HepG2 (cell line): Measurements from ENCODE around the gene ARHGAP22. TPM values are rescaled to one million over a fixed set of nuclear protein-coding genes. Genes with fewer than 3 reads are reported as not detected.

Experiments
- ATAC-seq: fragments of 200-7000 bp; cut with Tn5 transposase; 3 replicates; pipeline ENCODE4 v1.9.1; 2020; ENCODE audit warnings: mild to moderate bottlenecking, moderate library complexity
- BruUV-seq: library from RNA; stranded (reverse); fragments of 400-500 nt; replicated peaks from 2 replicates; lab custom pipeline; 2021; lab: Mats Ljungman, UMichigan
- CTCF ChIA-PET: fragments of 300-600 bp; formaldehyde crosslinking; extraction: SDS; loops from one replicate; lab custom pipeline; 2021; ENCODE audit warnings: low total read pairs, inconsistent platforms, low intra/inter-chr PET ratio; lab: Yijun Ruan, JAX
- POLR2A ChIA-PET: fragments of 350-600 bp; sonication (Branson Sonifier 250); formaldehyde crosslinking; loops from one replicate; lab custom pipeline; 2020; ENCODE audit warnings: antibody characterized with exemption, inconsistent platforms; lab: Yijun Ruan, JAX
- DNase-seq: peaks from one replicate; pipeline ENCODE4 v3.0.0-alpha.2; 2015; ENCODE audit warnings: low spot score
- FAIRE-seq: peaks from 3 replicates; lab custom pipeline; 2011; peaks lifted over from hg19 to GRCh38; lab: Jason Lieb, UNC
- H2AFZ ChIP-seq: one replicate; pipeline ENCODE4 v1.6.1; 2011; ENCODE audit warnings: low read length, inconsistent platforms
- H3K27ac ChIP-seq: fragments of 300-600 bp; 3 replicates; pipeline ENCODE4 v1.8.0; 2011; ENCODE audit warnings: mixed run types, mild to moderate bottlenecking, mixed read lengths, low read length, inconsistent platforms; ENCODE audit not compliant: insufficient read depth; ENCODE audit errors: extremely low read length
- H3K27me3 ChIP-seq, 2 experiments: fragments of 200-600 bp in 1 of 2; 2 replicates in 1 of 2; 3 replicates in 1 of 2; pipeline versions ENCODE4 v1.6.0 to v1.8.0; 2011; ENCODE audit warnings: low read length in 2 of 2, mild to moderate bottlenecking in 2 of 2, moderate library complexity in 2 of 2, inconsistent platforms in 1 of 2; ENCODE audit not compliant: insufficient read depth in 2 of 2, control insufficient read depth in 1 of 2
- H3K36me3 ChIP-seq, 2 experiments: fragments of 200-600 bp in 1 of 2; replicated peaks in 1 of 2; 2 replicates in 1 of 2; 3 replicates in 1 of 2; pipeline versions ENCODE4 v1.5.1 to v1.8.0; 2011; ENCODE audit warnings: low read length in 2 of 2, inconsistent platforms in 1 of 2; ENCODE audit not compliant: insufficient read depth in 2 of 2, control insufficient read depth in 1 of 2
- H3K4me1 ChIP-seq: 2 replicates; pipeline ENCODE4 v1.5.1; 2012; ENCODE audit warnings: low read length, inconsistent platforms; ENCODE audit not compliant: insufficient read depth
- H3K4me2 ChIP-seq: 2 replicates; pipeline ENCODE4 v1.6.0; 2011; ENCODE audit warnings: low read depth, low read length, inconsistent platforms
- H3K4me3 ChIP-seq, 3 experiments: fragments of 200-600 bp in 1 of 3; sonication (generic), shearing (Covaris generic) in 1 of 3; replicated peaks in 1 of 3; 2 replicates each; pipeline ENCODE4 v1.5.1; 2011 to 2016; ENCODE audit warnings: low read length in 3 of 3, inconsistent platforms in 2 of 3, low read depth in 2 of 3, mild to moderate bottlenecking in 2 of 3, control low read depth in 1 of 3, mixed read lengths in 1 of 3; ENCODE audit not compliant: insufficient read depth in 1 of 3
- H3K79me2 ChIP-seq: one replicate; pipeline ENCODE4 v1.6.1; 2011; ENCODE audit warnings: low read length, inconsistent platforms; ENCODE audit not compliant: insufficient read depth
- H3K9ac ChIP-seq: 2 replicates; pipeline ENCODE4 v1.6.0; 2011; ENCODE audit warnings: mild to moderate bottlenecking, low read depth, low read length, inconsistent platforms; ENCODE audit not compliant: insufficient read depth
- H3K9me3 ChIP-seq: 2 replicates; pipeline ENCODE4 v1.5.1; 2012; ENCODE audit warnings: mild to moderate bottlenecking, low read length
- H4K20me1 ChIP-seq: 2 replicates; pipeline ENCODE4 v1.6.0; 2011; ENCODE audit warnings: inconsistent platforms, mild to moderate bottlenecking, low read length, moderate library complexity; ENCODE audit not compliant: insufficient read depth
- BRCA1 ChIP-seq: sonication (generic); formaldehyde crosslinking; IDR thresholded peaks from 2 replicates; pipeline ENCODE4 v1.4.0; 2020; ENCODE audit warnings: missing genetic modification reagents
- CC2D1A ChIP-seq: sonication (generic); formaldehyde crosslinking; IDR thresholded peaks from 2 replicates; pipeline ENCODE4 v1.8.1; 2023; ENCODE audit warnings: mild to moderate bottlenecking, missing genetic modification reagents
- ERF ChIP-seq: IDR thresholded peaks from 2 replicates; pipeline ENCODE4 v1.6.1; 2018; ENCODE audit warnings: missing biosample characterization, missing genetic modification reagents
- FOXA3 ChIP-seq: IDR thresholded peaks from 2 replicates; pipeline ENCODE4 v1.6.1; 2016; ENCODE audit warnings: missing genetic modification reagents, missing compliant biosample characterization
- GTF3A ChIP-seq: sonication (generic); formaldehyde crosslinking; conservative IDR thresholded peaks from 2 replicates; pipeline ENCODE4 v1.4.0; 2020; ENCODE audit warnings: mild to moderate bottlenecking, missing genetic modification reagents
- MIXL1 ChIP-seq: IDR thresholded peaks from 2 replicates; pipeline ENCODE4 v1.6.1; 2016
- MXI1 ChIP-seq: IDR thresholded peaks from 3 replicates; pipeline ENCODE4 v1.6.1; 2012; ENCODE audit warnings: low read depth, low read length, inconsistent platforms, borderline replicate concordance
- NFE2L2 ChIP-seq: fragments of 150-350 bp; IDR thresholded peaks from 2 replicates; pipeline ENCODE4 v1.6.1; 2014; ENCODE audit warnings: low read length
- SIN3A ChIP-seq: IDR thresholded peaks from 2 replicates; pipeline ENCODE4 v1.6.1; 2011; ENCODE audit warnings: low read depth, mild to moderate bottlenecking, control low read depth, low read length, borderline replicate concordance
- TAF1 ChIP-seq: sonication (generic); formaldehyde crosslinking; IDR thresholded peaks from 2 replicates; pipeline ENCODE4 v1.4.0; 2020; ENCODE audit warnings: missing genetic modification reagents
- ZFYVE20 ChIP-seq: sonication (generic); formaldehyde crosslinking; IDR thresholded peaks from 2 replicates; pipeline ENCODE4 v1.8.0; 2023; ENCODE audit warnings: low read depth, mild to moderate bottlenecking, moderate library complexity, missing genetic modification reagents, borderline replicate concordance
- ZNF484 ChIP-seq: sonication (generic); formaldehyde crosslinking; IDR thresholded peaks from 2 replicates; pipeline ENCODE4 v1.5.1; 2020; ENCODE audit warnings: mild to moderate bottlenecking, low read depth, missing genetic modification reagents, borderline replicate concordance
- ZNF644 ChIP-seq: IDR thresholded peaks from 2 replicates; pipeline ENCODE4 v1.6.1; 2016; ENCODE audit warnings: low read depth
- ZNF746 ChIP-seq: sonication (generic); formaldehyde crosslinking; IDR thresholded peaks from 2 replicates; pipeline ENCODE4 v1.8.0; 2022; ENCODE audit warnings: mild to moderate bottlenecking, missing genetic modification reagents
- ZNF83 ChIP-seq: sonication (generic); formaldehyde crosslinking; IDR thresholded peaks from 2 replicates; pipeline ENCODE4 v1.4.0; 2020; ENCODE audit warnings: missing genetic modification reagents, mild to moderate bottlenecking, borderline replicate concordance
- ZNF878 ChIP-seq: sonication (generic); formaldehyde crosslinking; IDR thresholded peaks from 2 replicates; pipeline ENCODE4 v1.8.1; 2023; ENCODE audit warnings: mild to moderate bottlenecking, missing genetic modification reagents, moderate library complexity
- WGBS: methylation state at CpG from one replicate; pipeline ENCODE4 v1.1.6; 2017; ENCODE audit warnings: low lambda C conversion rate; 5-methylcytosine and 5-hydroxymethylcytosine counted together
- in situ Hi-C: cut with HindIII; loops from 2 replicates; pipeline ENCODE4 v1.10.0; 2017; ENCODE audit warnings: low pct_unique_long_range_greater_than_20kb; ENCODE audit not compliant: extremely low pct_ligation_motif_present
- intact Hi-C: fragments of 100-400 bp; cut with micrococcal nuclease; formaldehyde crosslinking; loops from one replicate; pipeline ENCODE4 v1.10.0; 2022; ENCODE audit not compliant: unreplicated experiment
- polyA plus RNA-seq, 8 experiments: library from polyadenylated mRNA; depleted of rRNA in 3 of 8; stranded (reverse) in 7 of 8; unstranded in 1 of 8; fragments of >200 nt; fragmentation: Illumina TruSeq in 4 of 8; extraction: Trizol in 4 of 8; gene quantifications; 2 replicates each; pipeline versions ENCODE4 v1.2.1 to v1.2.3, GENCODE V29; 2011 to 2016; ENCODE audit warnings: low read depth in 4 of 8, missing spikeins in 1 of 8, mixed read lengths in 1 of 8; ENCODE audit not compliant: insufficient read depth in 1 of 8
- total RNA-seq, 5 experiments: library from RNA; depleted of rRNA; stranded (reverse); fragments of >200 nt; fragmentation: Illumina TruSeq; extraction: Trizol; gene quantifications; 2 replicates each; pipeline ENCODE4 v1.2.3, GENCODE V29; 2016; ENCODE audit warnings: low read depth in 1 of 5
- TF ChIP-seq, protein P1 (sequence below): sonication (generic); formaldehyde crosslinking; IDR thresholded peaks from 2 replicates; pipeline ENCODE4 v1.8.1; 2022; ENCODE audit warnings: mild to moderate bottlenecking, missing genetic modification reagents
- TF ChIP-seq, protein P2 (sequence below): sonication (generic); formaldehyde crosslinking; IDR thresholded peaks from 2 replicates; pipeline ENCODE4 v1.5.0; 2020; ENCODE audit warnings: missing genetic modification reagents
- TF ChIP-seq, protein P3 (sequence below): sonication (generic); formaldehyde crosslinking; IDR thresholded peaks from 2 replicates; pipeline ENCODE4 v1.8.1; 2023; ENCODE audit warnings: missing genetic modification reagents, inconsistent platforms, borderline replicate concordance

ARHGAP22 gene
- total and polyA plus RNA-seq, 2 of the 13 experiments (the other 11 are each of a cell fraction or from before 2014, with no cell fraction given), result 0.08 to 0.38 TPM

DNA sequence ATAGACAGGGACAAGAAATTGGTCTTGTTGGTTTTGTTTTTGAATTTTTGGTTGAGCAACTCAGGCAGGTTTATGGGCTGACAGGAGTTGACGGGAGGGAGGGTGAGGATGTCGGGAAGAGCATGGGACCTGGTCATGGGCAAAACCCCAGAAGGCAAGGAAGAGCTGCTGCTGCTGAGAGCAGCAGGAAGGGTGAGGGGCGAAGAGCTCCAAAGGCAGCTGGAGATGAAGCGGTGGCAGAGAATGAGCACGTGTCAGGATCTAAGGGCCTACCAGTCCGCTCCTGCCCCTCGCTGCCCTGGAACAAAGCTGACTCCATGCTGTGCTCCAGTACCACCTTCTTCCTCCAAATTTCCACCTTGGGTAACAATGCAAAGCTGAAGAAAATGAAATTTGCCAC lies 84.3 kb downstream of the ARHGAP22 start:
- in situ Hi-C loops (no loop called here), intact Hi-C loops (no loop called here)
- Histone ChIP-seq H3K36me3 (no peaks in the 10 kb centered on the region), H3K4me2 (no peak overlapping the region), H3K27me3 (peaks cover 0 to 46% of the 10 kb centered on the region in 2 experiments), H3K27ac (no peak overlapping the region), H3K9ac (no peak overlapping the region), H4K20me1 (no peaks in the 10 kb centered on the region), H2AFZ (no peak overlapping the region), H3K79me2 (no peaks in the 10 kb centered on the region), H3K4me1 (0 out of 2 replicates have a peak, but pooled peaks cover 16% of the 10 kb centered on the region), H3K9me3 (no peaks in the 10 kb centered on the region), H3K4me3 (no peak overlapping the region)
- ChIA-PET POLR2A (no interaction called here), CTCF (no interaction called here)
- WGBS, result 47% methylated on average over 7 of the region's 7 CpGs
- no peak for ATAC-seq
- TF ChIP-seq ZNF746 (no peak), ZNF878 (no peak), BRCA1 (CRISPR knock-in tag) (no peak), ZNF484 (CRISPR knock-in tag) (no peak), GTF3A (CRISPR knock-in tag) (no peak), SIN3A (no peak), NFE2L2 (no peak)
- no peak for DNase-seq
- BruUV-seq, result no TSS peak
- FAIRE-seq, result no peak

DNA sequence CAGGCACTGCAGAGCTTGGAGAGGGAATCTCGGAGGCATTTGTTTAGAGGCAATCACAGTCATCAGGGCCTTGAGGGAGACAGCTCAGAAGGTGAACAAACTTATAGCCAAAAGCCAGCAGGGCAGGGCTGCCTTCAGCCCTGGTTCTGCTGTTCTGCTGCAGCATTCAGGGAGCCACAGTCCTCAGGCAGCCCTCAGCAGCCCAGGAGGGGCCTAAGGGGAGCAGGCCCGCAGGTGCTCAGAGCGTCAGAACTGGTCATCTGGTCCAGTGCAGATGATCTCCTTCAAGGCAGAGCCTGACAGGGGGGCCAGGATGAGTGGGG lies 84.7 kb downstream of the ARHGAP22 start:
- Histone ChIP-seq H3K4me3 (no peak overlapping the region), H3K79me2 (no peaks in the 10 kb centered on the region), H3K27me3 (peaks cover 0 to 46% of the 10 kb centered on the region in 2 experiments), H3K9ac (no peak overlapping the region), H3K4me1 (0 out of 2 replicates have a peak, but pooled peaks cover 16% of the 10 kb centered on the region), H3K4me2 (no peak overlapping the region), H2AFZ (no peak overlapping the region), H3K27ac (no peak overlapping the region), H4K20me1 (no peaks in the 10 kb centered on the region), H3K36me3 (no peaks in the 10 kb centered on the region), H3K9me3 (no peaks in the 10 kb centered on the region)
- CTCF ChIA-PET, result no interaction called here
- no peak for ATAC-seq
- no peak for FAIRE-seq
- in situ Hi-C loops (no loop called here), intact Hi-C loops (no loop called here)
- BruUV-seq, result no TSS peak
- DNase-seq, result no peak
- POLR2A ChIA-PET, result no interaction called here
- WGBS, result 30% methylated on average over 3 of the region's 3 CpGs
- TF ChIP-seq ZNF644 (no peak), MXI1 (no peak), CC2D1A (CRISPR knock-in tag) (no peak), ZNF83 (CRISPR knock-in tag) (no peak), ERF (CRISPR knock-in tag) (no peak), TAF1 (CRISPR knock-in tag) (no peak), FOXA3 (CRISPR knock-in tag) (no peak), MIXL1 (no peak), ZFYVE20 (CRISPR knock-in tag) (no peak)
- TF ChIP-seq, protein P1, sequence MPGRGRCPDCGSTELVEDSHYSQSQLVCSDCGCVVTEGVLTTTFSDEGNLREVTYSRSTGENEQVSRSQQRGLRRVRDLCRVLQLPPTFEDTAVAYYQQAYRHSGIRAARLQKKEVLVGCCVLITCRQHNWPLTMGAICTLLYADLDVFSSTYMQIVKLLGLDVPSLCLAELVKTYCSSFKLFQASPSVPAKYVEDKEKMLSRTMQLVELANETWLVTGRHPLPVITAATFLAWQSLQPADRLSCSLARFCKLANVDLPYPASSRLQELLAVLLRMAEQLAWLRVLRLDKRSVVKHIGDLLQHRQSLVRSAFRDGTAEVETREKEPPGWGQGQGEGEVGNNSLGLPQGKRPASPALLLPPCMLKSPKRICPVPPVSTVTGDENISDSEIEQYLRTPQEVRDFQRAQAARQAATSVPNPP (CRISPR knock-in tag), result no peak
- TF ChIP-seq, protein P2, sequence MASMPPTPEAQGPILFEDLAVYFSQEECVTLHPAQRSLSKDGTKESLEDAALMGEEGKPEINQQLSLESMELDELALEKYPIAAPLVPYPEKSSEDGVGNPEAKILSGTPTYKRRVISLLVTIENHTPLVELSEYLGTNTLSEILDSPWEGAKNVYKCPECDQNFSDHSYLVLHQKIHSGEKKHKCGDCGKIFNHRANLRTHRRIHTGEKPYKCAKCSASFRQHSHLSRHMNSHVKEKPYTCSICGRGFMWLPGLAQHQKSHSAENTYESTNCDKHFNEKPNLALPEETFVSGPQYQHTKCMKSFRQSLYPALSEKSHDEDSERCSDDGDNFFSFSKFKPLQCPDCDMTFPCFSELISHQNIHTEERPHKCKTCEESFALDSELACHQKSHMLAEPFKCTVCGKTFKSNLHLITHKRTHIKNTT (CRISPR knock-in tag), result no peak
- TF ChIP-seq, protein P3, sequence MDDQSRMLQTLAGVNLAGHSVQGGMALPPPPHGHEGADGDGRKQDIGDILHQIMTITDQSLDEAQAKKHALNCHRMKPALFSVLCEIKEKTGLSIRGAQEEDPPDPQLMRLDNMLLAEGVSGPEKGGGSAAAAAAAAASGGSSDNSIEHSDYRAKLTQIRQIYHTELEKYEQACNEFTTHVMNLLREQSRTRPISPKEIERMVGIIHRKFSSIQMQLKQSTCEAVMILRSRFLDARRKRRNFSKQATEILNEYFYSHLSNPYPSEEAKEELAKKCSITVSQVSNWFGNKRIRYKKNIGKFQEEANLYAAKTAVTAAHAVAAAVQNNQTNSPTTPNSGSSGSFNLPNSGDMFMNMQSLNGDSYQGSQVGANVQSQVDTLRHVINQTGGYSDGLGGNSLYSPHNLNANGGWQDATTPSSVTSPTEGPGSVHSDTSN (CRISPR knock-in tag), result no peak
